GM21619 (cell line): ENCODE results near the gene POLE2.
"Not testable (repeated sequence)": the region's sequence is repeated elsewhere in the genome, so short reads cannot be mapped to it uniquely, and the experiment has no call there.

Source experiments
- ATAC-seq: cut with Tn5 transposase; IDR thresholded peaks from one replicate; pipeline ENCODE4 v1.9.1; 2021; ENCODE audit not compliant: unreplicated experiment

Gene POLE2

GRCh38 chr14:49620182-49621113, 67.6 kb downstream of the POLE2 start, which contains the start of the genes MGAT2 and RPL36AL:
Gene MGAT2, plus strand, starts transcription at chr14:49620799. Its CDS starts 470 bp downstream, at chr14:49621269.
Gene RPL36AL, minus strand, starts transcription at chr14:49620626. Its CDS starts 1,522 bp downstream, at chr14:49619104.
- peak; percentile 94 for ATAC-seq

- ATAC-seq = no peak
Observed at GRCh38 chr14:49619730-49620129, 68.3 kb downstream of the POLE2 start.

- ATAC-seq = not testable (repeated sequence)
Observed at GRCh38 chr14:49619273-49619672, 68.7 kb downstream of the POLE2 start.

GRCh38 chr14:49617852-49618519, 70.0 kb downstream of the POLE2 start:
- no peak for ATAC-seq

GRCh38 chr14:49615776-49616175, 72.2 kb downstream of the POLE2 start:
- no peak for ATAC-seq

DNA sequence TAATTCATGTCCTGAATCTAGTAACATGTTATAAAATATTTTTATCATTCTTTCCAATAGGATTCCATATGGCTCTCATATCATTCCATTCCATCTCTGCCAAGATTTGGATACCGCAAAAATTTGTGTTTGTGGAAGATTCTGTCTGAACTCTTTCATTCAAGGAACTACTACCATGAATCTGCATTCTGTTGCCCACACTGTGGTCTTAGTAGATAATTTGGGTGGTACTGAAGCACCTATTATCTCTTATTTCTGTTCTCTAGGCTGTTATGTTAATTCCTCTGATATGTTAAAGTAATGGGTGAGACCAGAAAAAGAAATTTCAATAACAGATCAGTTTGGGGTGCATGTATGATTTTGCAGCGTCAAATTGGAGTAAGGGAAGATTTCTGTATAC, 73.8 kb downstream of the POLE2 start:
- ATAC-seq = no peak

DNA sequence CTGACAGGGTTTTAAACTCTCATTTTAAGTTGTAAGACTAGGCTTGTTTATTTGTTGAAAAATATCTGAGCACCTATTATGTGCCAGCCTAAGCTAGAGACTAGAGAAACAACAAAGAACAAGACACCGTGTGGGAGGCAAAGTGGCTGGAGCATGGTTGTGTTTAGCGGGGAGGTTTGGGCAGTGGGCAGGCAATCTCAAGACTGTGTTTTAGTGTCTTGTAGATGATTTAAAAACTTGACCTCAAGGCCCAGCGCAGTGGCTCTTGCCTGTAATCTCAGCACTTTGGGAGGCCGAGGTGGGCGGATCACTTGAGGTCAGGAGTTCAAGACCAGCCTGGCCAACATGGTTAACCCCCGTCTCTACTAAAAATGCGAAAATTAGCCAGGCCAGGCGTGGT, 75.3 kb downstream of the POLE2 start:
- no peak for ATAC-seq

DNA sequence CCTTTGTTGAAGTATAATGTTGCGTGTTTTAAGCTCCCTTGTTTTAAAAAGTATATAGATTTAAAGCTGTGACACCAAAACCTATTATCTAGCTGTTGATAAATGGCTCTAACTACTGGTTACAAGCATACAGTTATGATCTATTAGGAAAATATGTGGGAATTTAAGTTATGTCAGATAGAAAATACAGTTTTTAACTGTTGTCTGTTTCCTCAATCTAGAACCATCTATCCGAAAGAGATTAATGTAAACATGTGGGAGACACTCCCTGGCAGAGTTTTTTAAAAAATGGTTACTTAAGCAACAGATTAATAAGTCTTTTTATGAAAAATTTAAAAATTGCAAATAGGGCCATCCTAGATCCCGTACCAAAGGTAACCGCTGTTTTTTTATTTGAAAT, 75.8 kb downstream of the POLE2 start:
- no peak for ATAC-seq

- no peak for ATAC-seq
Observed at GRCh38 chr14:49607583-49607982, 80.4 kb downstream of the POLE2 start.

- ATAC-seq = peak; percentile 44
Observed at GRCh38 chr14:49598485-49599300, 89.3 kb downstream of the POLE2 start, which contains the start of gene LRR1. Gene LRR1, plus strand, starts transcription at chr14:49598940. Its CDS starts 81 bp downstream, at chr14:49599021.

- ATAC-seq = no peak
Observed at GRCh38 chr14:49598189-49598484, 89.9 kb downstream of the POLE2 start.

GRCh38 chr14:49594347-49595091, 93.5 kb downstream of the POLE2 start:
- no peak for ATAC-seq
